HCEC 1CT (cell line): Measurements from ENCODE around the gene DHRS3.
"Not testable (repeated sequence)": the region's sequence is repeated elsewhere in the genome, so short reads cannot be mapped to it uniquely, and the experiment has no call there.

Experiments used
- DNase-seq: peaks from one replicate; pipeline ENCODE4 v3.0.0-alpha.2; 2017

DHRS3 gene, protein sequence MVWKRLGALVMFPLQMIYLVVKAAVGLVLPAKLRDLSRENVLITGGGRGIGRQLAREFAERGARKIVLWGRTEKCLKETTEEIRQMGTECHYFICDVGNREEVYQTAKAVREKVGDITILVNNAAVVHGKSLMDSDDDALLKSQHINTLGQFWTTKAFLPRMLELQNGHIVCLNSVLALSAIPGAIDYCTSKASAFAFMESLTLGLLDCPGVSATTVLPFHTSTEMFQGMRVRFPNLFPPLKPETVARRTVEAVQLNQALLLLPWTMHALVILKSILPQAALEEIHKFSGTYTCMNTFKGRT

DNA sequence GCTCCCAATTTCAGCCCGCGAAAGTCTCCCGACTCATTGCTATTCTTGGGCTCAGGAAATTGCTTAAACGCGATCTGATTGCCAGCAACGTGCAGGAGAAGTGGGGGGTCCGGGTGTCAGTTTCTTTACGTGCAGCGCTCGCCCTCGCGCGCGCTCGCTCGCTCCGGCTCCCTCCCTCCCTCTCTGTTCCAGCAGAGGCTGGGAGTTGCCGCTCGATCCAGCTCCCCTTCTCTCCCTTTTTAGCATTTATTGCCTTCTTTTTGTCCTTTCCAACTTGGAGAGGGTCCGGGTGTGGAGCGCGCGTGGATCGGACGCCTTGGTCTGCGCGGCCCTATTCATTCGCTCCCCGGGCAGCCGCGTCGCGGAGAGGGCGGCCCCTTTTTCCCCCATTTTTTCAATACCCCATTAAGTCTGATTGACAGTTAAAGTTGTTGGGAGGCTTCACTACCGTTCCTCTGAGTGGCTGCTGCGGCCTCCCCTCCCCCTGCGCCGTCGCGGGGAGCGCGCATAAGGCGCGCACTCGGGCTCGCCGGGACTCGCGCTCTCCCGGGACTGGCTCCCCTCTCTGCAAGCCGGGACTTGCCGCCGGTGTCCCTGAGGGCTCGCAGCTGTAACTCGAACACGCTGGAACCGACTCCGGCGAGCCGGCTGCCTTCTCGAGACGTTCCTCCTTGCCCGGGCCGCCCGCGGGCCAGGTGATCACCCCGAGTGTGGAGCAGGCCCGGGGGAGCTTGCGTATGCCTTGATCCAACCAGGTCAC lies at the start of gene DHRS3:
Gene DHRS3 (minus strand): TSS at position 310 of the 760 bp plus-strand sequence. CDS start 862 bp downstream, outside the sequence.
- peak; percentile 69 for DNase-seq

DNA sequence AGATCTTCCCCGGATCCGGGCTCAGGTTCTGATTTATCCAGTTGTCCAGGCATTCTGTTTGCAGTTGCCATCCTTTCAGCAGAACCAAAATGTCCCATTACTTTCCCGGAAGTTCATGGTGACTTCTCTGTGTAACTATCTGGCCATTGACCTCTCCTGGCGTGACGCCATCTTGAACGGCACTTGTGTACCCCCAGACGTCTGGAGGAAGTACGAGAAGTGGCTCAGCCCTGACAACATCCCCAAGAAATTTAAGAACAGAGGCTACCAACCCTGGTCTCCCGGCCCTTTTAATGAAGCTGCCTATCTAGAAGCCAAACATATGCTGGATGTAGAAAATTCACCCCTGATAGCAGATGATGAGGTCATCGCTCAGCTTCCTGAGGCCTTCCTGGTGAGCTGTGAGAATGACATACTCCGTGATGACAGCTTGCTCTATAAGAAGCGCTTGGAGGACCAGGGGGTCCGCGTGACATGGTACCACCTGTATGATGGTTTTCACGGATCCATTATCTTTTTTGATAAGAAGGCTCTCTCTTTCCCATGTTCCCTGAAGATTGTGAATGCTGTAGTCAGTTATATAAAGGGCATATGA lies 48.2 kb upstream of the DHRS3 start:
- DNase-seq = no peak

DNA sequence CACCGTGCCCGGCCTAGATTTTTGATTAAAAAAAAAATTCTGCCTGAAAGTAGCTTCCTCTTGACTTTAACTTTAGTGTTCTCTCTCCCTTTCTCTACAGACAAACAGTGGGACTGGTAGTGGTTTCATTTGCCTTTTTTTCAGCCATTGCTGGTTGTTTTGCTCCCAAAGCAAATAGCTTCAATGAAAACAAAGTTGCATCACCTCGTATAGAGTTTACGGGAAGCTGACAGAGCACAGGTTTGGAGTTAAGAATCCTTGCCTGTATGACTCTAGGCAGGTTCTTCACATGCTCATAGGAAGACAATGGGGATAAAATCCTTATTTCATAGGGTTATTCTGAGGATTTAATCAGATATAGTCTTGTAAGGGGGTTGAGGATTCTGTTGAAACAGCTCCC lies 47.5 kb upstream of the DHRS3 start:
- DNase-seq = no peak

DNA sequence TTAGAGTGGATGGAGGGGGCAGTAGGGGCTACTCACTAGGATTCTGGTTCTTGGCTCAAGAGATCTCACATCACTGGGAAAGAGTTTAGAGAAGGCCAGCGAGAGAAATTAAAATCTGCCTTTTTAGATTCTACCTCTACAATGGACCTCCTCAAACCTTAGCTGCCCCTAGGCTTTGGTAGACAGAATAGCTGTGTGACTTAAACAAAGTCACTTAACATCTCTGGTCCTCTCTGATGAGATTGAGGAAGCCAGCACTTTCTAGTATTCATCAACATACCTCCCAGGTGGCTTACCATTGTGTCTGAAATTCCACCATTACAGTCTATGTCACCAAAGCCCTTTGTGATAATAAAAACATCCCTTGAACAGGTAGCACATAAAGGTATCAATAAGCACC lies 44.5 kb upstream of the DHRS3 start:
- no peak for DNase-seq

DNA sequence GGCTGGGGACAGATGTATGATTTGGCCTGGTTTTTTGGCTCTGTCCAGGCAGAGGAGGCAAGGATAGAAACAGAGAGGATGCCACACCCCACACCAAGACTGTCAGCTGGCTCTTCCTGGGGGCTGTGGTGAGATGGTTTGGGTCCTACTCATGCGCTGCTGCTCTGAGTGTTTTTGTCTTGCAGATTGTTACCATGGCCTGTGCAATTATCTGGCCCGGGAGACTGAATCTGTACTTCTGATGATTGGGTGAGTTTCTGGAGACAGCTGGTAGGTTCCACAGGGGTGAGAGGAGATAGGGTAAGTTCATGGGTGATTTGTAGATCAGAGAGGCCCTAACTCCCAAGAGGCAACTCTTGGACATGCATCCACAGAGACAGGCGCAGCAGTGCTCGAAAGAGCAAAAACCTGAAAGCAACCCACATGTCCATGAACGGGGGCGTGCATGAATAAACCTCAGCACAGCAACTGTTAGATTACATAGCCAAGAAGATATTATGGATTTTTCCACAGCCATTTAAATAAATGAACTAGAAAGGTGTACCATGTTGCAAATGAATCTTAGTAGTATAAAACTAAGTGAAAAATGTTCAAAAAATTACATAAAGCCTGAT lies 43.7 kb upstream of the DHRS3 start:
- no peak for DNase-seq

DNA sequence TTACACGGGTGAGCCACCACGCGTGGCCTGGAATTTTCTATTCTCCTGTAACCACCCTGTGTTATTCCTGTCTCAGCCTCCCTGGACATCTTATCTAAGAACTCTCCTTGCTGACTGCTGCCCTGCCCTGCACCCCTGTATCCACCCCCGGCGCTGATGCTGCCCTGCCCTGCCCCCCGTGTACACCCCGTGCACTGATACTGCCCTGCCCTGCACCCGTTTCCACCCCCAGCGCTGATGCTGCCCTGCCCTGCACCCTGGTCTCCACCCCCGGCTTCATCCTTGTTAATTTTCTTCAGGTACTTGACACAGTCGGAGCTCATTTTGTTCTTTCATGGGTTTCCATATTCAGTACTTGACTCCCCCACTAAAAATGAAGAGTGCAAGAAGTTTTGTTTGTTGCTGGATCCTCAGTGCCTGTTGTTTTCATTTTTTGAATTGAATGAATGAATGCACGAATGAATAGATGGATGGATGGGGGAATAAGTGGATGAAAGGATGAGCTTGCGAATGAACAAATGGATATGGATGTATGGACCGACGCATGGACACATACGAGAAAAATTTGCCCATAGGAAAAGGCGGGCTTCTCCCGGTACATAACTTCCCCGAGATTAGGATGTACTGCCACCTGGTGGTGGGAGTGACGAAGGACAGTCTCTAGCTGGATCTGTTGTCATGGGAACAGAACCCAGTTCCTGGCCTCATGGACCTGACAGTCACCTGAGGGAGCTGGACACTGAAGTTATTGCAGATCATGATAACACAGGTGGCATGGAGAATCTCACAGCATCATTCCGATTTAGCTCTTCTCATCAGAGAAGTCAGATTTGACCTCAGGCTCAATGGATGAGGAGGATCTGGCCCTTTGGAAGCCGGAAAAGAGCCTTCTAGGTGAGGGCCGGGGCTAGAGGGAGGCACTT lies 40.8 kb upstream of the DHRS3 start:
- peak; percentile 67 for DNase-seq

DNA sequence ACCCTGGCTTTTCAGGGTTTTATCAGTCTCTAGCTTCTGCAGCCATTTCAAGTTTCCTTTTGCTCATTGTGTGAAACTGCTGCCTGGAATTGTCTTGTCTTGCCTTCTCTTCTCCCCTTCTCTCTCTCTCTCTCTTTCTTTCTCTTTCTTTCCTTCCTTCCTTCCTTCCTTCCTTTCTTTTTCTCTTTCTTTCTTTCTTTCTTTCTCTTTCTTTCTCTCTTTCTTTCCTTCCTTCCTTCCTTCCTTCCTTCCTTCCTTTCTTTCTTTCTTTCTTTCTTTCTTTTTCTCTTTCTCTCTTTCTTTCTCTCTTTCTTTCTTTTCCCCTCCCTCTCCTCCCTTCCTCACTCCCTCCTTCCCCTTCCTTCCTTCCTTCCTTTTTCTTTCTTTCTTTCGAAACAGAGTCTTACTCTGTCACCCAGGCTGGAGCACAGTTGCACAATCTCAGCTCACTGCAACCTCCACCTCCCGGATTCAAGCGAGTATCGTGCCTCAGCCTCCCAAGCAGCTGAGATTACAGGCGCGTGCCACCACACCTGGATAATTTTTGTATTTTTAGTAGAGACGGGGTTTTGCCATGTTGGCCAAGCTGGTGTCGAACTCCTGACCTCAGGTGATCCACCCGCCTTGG lies 40.0 kb upstream of the DHRS3 start:
- DNase-seq = not testable (repeated sequence)

DNA sequence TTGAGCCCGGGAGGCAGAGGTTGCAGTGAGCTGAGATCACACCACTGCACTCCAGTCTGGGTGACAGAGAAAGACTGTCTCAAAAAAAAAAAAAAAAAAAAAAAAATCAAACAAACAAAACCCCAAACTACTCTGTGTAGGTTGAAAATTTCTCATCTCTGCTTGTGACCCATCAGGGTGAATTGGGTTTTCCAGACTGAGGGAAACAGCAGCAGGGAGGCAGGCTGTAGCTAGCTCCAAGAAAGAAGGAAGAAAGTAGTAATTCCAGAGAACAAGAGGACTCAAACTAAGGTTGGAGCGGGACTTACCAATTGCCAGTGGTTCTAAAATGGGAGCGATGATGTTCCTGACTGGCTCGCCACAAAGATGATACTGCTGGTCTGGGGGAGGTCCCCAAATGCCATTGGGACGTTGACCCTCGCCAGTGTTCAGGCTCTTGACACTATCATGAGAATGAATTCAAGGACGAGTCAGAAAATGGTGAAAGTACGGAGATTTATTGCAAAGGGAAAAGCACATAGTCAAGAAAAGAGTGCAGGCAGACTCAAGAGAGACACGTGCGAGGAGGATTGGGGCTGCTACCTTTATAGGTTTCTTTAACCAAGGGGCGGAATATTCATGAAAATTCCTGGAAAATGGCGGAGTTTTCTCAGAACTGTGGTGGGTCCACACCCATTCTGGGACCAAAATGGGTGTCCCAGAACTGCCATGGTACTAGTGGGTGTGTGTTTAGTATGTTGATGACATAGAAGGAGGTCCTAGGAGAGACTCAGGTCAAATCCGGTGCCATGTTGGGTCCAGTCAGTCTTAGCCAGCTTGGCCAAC lies 39.3 kb upstream of the DHRS3 start:
- DNase-seq = no peak

DNA sequence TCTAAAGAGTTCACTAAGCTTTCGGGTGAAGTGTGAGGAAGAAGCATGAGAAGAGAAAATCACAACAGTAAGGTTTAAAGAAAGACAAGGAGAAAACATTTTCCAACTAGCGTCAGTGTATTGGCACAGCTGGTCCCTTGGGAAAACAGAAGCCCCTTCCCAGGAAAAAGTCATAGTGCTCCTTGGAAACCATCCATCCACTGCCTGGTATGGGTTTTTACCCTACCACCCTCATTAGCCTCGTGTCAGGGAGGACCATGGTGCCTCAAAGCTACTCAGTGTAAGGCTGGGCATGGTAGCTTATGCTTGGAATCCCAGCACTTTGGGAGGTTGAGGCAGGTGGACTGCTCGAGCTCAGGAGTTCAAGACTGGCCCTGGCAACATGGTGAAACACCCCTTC lies 38.6 kb upstream of the DHRS3 start:
- no peak for DNase-seq

DNA sequence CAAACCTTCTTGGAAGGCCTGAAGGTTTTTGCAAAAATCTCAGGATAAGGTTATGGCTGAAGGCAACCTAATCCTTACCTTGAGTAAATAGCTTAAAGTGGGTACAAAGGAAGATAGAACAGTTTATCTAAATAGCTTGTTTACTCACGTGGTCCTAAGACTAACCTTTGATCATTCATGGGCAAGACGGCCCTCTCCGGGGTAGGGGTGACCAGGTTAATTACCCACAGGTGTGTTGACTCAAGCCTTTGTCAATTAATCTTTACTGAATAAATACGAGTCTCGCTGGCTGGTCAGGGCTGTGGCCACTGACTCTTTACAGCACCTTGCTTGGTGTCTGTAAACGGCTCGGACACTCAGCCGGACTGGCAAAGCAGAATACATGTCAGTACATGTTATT lies 36.6 kb upstream of the DHRS3 start:
- DNase-seq = no peak

DNA sequence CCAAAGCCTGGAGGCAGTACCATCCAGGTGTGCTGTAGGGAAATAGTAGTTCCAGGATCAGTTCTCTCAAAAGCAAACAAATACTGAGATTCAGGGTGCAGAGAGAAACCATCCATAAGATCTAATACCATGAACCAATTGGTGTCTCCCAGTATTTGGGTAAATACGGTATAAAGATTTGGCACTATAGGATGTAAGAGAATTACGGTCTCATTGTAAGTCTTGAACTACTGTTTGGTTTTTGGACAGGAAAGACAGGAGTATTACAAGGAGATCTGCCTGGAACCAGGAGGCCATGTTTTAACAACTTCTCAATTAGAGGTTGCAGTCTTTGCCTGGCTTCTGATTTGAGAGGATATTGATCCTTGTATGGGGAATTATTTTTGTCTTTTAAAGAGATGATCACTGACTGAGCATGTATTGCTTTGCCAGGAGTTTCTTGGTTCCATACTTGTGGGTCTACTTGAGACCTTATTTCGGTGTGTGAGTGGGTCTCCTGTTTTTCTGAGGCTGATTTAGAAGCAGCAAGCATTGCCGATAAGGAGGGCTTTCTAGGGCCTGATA lies 36.1 kb upstream of the DHRS3 start:
- no peak for DNase-seq

DNA sequence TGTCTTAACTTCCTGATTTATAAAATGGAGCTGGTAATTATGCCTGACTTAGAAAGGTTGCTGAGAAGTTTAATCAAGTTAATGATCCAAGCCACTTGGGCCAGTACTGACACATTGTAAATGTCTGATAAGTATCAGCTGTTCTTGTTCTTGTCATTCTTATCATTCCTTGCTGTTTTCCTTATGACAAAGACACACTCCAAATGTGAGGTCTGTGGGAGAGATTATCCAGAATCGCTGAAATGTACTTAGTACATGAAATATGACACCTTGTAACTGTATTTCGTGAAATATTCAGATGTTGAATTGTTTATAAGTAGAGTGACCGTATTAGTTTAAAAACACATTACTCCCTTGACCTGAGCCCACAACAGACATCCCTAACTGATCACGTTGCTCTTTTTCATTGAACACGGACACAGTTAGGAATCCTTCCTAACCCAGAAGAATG lies 32.0 kb upstream of the DHRS3 start:
- peak; percentile 72 for DNase-seq

DNA sequence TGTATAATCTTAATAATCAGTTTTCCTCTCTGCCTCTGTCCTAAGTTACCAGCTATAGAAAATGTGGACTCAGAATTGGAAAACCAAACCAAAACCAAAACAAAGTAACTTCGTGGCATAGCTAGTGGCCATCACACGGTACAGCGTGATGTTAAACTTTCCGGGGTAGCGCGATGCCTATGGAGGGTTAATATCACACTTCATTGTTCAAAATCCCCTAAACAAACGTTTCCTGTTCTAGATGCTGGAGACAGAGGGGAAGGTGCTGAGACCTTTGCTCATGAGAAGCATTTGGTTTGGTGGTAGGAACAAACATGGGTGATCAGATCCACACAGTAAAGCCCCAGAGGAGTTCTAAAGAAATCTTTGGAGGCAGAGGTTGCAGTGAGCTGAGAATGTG lies 30.7 kb upstream of the DHRS3 start:
- DNase-seq = no peak

DNA sequence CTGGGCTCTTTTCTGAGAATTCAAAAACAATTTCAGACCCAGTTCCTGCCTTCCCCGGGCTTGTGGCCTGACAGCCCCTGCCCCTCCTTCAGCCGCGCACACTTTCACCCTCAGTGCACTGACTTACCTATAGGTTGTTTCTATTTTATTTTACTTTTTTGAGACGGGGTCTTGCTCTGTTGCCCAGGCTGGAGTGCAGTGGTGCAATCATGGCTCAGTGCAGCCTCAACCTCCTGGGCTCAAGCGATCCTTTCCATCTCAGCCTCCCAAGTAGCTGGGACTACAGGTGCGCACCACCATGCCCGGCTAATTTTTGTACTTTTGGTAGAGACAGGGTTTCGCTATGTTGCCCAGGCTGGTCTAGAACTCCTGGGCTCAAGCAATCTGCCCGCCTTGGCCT lies 27.4 kb upstream of the DHRS3 start:
- not testable (repeated sequence) for DNase-seq

DNA sequence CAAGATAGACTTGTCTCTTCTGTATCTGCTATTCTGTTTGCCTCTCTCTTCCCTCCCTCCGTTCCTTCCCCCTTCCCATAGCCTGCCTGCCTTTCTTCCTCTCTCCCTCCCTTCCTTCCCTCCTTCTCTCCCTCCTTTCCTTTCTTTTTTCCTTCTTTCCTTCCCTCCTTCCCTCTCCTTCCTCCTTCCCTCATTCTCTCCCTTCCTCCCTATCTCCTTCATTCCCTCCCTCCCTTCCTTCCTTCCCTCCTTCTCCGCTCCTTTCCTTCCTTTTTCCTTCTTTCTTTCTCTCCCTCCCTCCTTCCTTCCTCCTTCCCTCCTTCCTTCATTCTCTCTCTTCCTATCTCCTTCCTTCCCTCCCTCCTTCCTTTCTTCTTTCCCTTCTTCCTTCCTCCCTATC lies 26.8 kb upstream of the DHRS3 start:
- no peak for DNase-seq

DNA sequence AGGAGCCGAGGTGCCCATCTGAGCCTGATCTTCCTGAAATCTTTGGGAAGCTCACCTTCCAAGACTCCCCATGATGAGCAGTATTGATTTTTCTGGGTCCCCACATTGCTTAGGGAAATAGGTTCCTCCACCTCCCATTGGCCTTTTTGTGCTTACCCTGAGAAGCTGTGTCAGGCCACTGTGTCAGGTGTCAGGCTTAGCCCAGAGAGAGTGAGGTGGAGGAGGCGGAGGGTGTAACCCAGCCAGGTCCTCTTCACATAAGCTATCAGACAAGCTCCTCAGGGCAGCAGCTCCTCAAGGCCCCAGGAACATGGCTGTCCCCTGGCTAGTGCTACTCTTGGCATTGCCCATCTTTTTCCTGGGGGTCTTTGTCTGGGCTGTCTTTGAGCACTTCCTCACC lies 26.2 kb upstream of the DHRS3 start:
- no peak for DNase-seq

DNA sequence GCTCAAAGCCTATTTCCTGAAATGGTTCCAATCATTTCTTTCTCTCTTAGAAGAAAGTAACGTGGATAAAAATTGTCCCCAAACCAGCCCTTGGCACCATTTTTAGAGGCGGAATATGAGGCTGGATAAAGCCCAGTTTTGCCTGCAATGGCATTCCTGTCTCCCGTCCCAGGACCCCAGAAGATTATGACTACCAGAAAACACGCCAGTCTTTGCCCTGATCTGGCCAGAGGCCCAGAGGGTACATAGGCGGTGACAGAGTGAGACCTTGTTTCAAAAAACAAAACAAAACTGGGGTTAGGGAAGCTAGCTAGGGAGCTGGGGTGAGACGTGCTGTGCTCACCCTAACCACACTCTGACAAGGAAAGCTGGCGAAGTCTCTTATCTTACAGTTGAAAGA lies 25.8 kb upstream of the DHRS3 start, which contains the start of gene AADACL4:
Gene AADACL4 (plus strand): TSS at position 301 of the 400 bp plus-strand sequence. CDS start 462 bp downstream, outside the sequence.
- DNase-seq = no peak

DNA sequence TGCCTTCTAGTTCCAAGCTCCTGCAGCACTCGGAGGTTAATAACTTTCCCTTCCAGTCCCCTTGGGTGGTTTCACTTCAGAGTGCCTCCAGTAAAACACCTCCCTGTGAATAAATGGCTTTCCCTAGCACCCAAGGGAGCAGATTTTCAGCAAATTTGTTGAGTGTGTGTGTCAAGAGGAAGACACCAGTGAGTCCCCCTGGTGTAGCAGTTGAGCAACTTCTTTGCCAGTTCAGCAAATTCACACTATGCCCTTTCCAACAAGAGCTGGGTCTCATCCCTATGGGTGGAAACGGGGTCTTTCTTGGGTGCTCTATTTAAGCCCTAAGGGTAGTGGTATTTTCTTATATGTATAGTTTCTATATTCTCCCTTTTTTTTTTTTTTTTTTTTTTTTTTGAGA lies 25.1 kb upstream of the DHRS3 start:
- no peak for DNase-seq

DNA sequence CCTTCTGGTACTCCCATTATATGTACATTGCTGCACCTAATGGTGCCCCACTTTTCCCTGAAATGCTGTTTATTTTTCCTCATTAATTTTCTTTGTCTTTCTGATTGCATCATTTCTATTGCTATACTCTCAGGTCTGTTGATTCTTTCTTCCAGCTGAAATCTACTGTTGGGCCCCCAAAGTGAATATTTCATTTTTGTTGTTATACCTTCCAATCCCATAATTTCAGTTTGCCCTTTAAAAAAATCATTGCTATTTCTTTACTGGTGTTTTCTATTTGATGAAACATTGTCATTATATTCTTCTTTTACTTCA lies 22.9 kb upstream of the DHRS3 start:
- DNase-seq = no peak

DNA sequence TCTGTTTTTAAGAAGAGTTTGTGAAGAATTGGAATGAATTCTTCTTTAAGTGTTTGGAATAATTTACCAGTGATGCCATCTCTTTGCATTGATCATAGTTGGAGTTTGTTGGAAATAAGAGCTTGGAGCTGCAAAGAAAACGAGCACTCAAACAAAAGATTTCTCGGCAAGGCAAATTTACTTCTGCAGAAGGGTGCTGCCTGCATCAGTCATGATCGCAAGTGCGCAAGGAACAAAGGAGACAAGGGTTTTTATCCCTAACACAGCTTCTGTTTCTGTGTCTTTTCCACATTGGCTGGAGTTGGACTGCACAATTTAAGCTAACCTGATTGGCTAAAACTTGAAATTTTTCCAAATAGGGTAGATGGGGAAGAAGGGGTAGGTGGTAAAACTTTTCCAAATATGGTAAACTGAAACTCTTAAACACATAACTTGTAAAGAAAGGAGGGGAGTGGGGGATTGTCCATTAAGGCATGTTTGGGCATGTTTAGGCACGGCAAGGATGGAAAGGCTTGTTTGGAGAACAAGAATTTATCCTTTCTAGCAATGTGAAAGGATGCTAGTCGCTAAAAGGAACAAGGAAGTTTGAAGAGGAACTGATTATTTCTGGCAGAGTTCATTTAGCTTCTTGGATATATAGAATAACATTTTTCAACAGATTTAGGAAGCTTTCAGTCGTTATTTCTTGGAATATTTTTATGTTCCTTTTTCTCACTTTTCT lies 22.4 kb upstream of the DHRS3 start:
- no peak for DNase-seq
